ENCODE results near the gene PSTPIP1. TPM values are rescaled to one million over a fixed set of nuclear protein-coding genes. Genes with fewer than 3 reads are reported as not detected.

PSTPIP1 gene
- total RNA-seq, 2 experiments from 2014 or later: 113 to 121 TPM

DNA sequence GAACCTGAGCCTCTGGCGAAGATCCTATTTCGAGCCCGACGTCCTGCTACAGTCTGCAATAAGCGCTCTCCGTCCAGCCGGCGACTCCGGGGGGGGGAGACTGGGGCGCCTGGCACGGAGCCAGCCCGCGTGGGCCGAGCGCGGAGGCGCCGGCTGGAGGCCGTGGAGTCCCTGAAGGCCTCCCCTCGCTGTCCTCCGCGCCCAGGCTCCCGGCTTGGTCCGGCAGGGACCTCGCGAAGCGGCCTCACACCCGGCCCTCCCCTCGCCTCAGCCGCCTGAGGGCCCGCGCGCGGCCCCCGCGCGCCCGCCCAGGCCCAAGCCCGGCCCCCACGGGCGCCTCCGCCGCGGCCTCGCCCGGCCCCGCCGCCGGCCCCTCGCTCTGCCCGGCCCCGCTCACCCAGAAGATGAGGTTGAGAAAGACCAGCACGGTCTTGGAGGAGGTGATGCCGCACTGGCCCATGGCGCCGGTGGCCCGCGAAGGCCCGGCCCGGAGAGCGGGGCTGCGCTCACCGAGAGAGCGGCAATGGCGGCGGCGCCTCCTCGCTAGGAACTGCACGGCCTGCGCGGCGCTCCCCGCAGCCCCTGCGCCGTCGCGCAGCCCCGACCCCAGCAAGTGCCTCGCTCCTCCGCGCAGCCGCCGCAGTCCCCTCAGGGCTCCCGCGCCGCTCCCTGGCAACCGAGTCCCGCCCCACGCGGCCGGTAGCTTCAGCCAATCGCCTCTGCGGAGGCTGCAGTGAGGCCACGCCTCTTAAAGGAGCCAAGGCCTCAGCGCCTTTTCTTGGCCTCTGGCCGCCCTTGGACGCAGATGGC is 75.8 kb downstream of the PSTPIP1 start, which contains the start of gene TSPAN3:
Gene TSPAN3 (minus strand): TSS at position 615 of the 810 bp plus-strand sequence. CDS start 155 bp downstream, at position 460.
- peak; percentile 99 for ATAC-seq
- ChIA-PET CTCF (interaction anchor here (0.6 to 1.0 kb wide), 2 partner anchors 13 to 97 kb away, joined by 3 read pairs; no protein-coding TSS in a partner anchor), POLR2A (interaction anchor here (1.4 to 2.2 kb wide), 2 partner anchors 11 to 16 kb away, joined by 7 read pairs; no protein-coding TSS in a partner anchor)
- Mint-ChIP-seq H3K4me3 (peak within 1 kb of the TSS; percentile 77), H3K4me1 (ENCODE audit: low read depth) (peaks cover 33% of the 10 kb centered on the region), H3K9me3 (no peaks in the 10 kb centered on the region), H3K27me3 (no peaks in the 10 kb centered on the region), H3K36me3 (ENCODE audit: low read depth) (peaks cover 8% of the 10 kb centered on the region), H3K27ac (peak within 1 kb of the TSS; percentile 84)
- TF ChIP-seq, protein P1, sequence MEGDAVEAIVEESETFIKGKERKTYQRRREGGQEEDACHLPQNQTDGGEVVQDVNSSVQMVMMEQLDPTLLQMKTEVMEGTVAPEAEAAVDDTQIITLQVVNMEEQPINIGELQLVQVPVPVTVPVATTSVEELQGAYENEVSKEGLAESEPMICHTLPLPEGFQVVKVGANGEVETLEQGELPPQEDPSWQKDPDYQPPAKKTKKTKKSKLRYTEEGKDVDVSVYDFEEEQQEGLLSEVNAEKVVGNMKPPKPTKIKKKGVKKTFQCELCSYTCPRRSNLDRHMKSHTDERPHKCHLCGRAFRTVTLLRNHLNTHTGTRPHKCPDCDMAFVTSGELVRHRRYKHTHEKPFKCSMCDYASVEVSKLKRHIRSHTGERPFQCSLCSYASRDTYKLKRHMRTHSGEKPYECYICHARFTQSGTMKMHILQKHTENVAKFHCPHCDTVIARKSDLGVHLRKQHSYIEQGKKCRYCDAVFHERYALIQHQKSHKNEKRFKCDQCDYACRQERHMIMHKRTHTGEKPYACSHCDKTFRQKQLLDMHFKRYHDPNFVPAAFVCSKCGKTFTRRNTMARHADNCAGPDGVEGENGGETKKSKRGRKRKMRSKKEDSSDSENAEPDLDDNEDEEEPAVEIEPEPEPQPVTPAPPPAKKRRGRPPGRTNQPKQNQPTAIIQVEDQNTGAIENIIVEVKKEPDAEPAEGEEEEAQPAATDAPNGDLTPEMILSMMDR (IDR thresholded peaks at IDR 0.05): no peak
- intact Hi-C loops (cut with micrococcal nuclease): no loop called here
- DNase-seq: peak; percentile 93

DNA sequence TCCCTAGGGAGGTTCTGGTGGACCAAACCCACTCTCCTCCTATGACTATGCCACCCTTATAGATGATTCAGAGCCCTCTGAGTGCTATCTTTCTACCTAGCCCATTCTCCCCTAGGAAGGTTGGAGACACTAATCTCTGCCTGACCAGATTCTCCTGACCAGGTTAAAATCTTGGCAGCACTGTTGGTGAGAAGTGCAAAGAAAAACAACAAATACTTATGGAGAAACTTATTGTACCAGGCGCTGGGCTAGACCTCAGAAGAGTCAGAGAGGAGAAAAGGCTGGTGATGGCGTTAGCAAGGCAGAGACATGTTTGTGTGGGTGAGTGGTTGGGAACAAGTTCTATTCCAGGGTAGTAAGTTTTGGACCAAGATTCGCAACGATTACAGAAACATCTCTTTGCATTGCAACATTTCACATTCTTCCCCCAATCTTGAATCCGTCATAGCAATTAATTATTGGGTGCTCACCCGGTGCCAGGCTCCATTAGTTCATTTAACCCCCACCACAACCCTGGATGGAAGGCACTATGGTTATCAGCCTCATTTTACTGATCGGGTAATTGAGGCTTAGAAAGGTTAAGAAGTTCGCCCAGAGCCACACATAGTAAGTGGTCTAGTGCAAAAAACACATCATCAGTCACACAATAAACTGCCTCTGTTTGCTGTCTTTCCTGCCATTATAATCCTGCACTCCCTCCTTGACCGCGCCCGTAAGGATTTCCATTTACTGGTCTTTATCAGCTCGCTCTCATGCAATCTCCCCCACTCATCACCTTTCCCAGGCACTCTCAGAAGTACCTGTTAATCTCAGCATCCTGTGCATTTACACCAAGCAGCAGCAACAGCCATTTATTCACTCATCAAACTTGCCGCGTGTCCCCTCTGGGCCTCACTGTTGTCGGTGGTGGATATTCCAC is 76.6 kb downstream of the PSTPIP1 start:
- TF ChIP-seq, protein P1 (IDR thresholded peaks at IDR 0.05): no peak
- intact Hi-C loops (cut with micrococcal nuclease): no loop called here
- ATAC-seq (no peak), DNase-seq (no peak)
- ChIA-PET POLR2A (interaction anchor here (0.6 to 2.2 kb wide), 3 partner anchors 11 to 60 kb away, joined by 3 to 7 read pairs (median 7); no protein-coding TSS in a partner anchor), CTCF (interaction anchor here (0.6 to 1.0 kb wide), 2 partner anchors 14 to 98 kb away, joined by 3 read pairs; no protein-coding TSS in a partner anchor)
- Mint-ChIP-seq H3K27ac (peak overlapping the region; percentile 84), H3K27me3 (no peaks in the 10 kb centered on the region), H3K36me3 (ENCODE audit: low read depth) (peaks cover 8% of the 10 kb centered on the region), H3K4me3 (peak overlapping the region; percentile 66), H3K9me3 (no peaks in the 10 kb centered on the region), H3K4me1 (ENCODE audit: low read depth) (peaks cover 33% of the 10 kb centered on the region)

DNA sequence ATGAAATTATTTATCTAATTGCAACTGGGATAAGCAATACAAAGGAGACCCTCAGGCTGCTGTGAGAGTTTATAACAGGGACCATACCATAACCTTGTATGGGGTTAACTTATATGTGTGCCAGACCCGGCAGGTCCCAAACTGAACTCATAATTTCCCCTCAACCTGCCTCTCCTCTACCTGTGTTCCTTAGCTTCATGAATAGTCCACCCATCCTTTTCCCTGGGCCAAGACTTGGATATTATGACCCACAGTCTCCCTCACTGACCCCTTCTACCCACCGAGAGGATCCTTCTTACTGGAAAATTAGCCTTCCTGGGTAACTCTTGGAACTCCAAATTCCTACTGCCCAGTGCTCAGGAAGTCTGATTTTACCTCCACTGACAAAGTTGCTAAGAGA is 79.4 kb downstream of the PSTPIP1 start:
- ATAC-seq: no peak
- peaks cover 6% of the 10 kb centered on the region for H3K36me3 Mint-ChIP-seq (ENCODE audit: low read depth)
- DNase-seq: no peak
- no peak overlapping the region for H3K4me3 Mint-ChIP-seq
- intact Hi-C loops (cut with micrococcal nuclease): no loop called here
- TF ChIP-seq, protein P1 (IDR thresholded peaks at IDR 0.05): no peak
- no peak overlapping the region for H3K27ac Mint-ChIP-seq
- H3K9me3 Mint-ChIP-seq: no peaks in the 10 kb centered on the region
- H3K4me1 Mint-ChIP-seq (ENCODE audit: low read depth): peaks cover 16% of the 10 kb centered on the region
- ChIA-PET POLR2A (no interaction called here), CTCF (interaction anchor here (1.5 kb wide), 1 partner anchor 101 kb away, joined by 5 read pairs; no protein-coding TSS in a partner anchor)
- H3K27me3 Mint-ChIP-seq: no peaks in the 10 kb centered on the region

DNA sequence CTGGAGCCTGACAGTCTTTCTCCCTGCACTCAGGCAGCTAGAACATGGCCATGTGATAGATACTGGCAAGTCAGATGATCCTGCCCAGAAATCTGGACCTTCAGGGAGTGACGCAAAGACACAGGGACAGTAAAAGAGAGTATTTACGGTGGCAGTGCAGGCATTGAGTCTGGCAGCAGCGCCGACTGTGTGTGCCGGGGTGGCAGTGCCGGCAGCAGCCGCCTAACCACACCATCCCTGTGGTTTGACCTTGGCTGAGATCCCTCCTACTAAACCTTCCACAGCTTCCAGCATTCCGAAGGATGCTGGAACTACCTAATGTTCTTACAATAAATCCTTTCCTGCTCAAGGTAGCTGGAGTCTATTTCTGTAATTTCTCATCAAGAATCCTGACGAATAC is 80.6 kb downstream of the PSTPIP1 start:
- H3K4me3 Mint-ChIP-seq: no peak overlapping the region
- ATAC-seq: no peak

More for the DNA sequence above, 80.6 kb downstream of the PSTPIP1 start:
- intact Hi-C loops (cut with micrococcal nuclease): no loop called here
- POLR2A ChIA-PET: no interaction called here
- no peak for DNase-seq
- H3K36me3 Mint-ChIP-seq (ENCODE audit: low read depth): no peaks in the 10 kb centered on the region
- H3K27me3 Mint-ChIP-seq: no peaks in the 10 kb centered on the region
- no peak overlapping the region for H3K27ac Mint-ChIP-seq
- H3K4me1 Mint-ChIP-seq (ENCODE audit: low read depth): peaks cover 9% of the 10 kb centered on the region
- no peaks in the 10 kb centered on the region for H3K9me3 Mint-ChIP-seq
- CTCF ChIA-PET: no interaction called here
- TF ChIP-seq, protein P1 (IDR thresholded peaks at IDR 0.05): no peak
